ENCODE data around the gene TLE2.

The TLE2 gene

DNA sequence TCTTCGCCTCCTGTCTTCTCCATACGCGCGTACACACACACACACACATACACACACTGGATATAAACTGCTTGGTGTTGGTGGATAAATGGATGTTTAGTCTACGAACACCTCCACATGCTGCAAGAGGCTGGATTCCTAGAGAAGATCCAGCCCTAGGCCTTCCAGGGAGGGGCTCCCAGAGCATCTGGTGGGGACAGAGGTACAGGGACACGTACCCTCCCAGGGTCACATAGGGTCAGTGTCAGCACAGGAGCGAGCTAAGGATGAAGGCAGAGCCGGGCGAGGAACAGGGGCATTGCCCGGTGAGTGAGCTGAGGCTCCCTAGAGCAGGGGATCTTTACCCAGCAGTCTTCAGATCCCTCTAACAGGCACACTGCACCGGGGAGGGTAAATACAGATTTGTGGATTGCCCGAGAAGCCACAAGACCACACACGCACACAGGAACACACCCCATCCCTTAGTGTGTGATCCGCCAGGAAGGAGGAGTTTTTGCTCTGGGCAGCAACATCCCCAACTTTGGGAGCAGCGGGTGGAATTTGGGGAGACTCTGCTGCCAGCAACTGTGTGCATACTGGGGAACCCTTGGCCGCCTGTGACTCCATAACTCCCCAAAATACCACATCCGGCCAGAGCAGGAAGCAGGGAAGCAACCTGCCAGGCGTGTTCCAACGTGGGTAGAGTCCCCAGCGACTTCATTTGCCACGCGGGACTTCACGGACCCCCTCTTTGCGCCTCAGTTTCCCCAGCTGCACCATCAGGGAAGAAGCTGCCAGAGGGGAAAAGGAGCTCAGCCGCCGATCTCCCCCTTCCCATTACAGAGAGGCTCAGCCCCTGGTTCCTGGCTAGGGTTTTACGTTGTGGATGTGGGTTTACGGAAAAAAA lies 5.8 kb upstream of the TLE2 start:
- H3K9me3 ChIP-seq (ENCODE audit: insufficient read depth, low read length): no peaks in the 10 kb centered on the region
- H2AFZ ChIP-seq (ENCODE audit: low read depth, low read length, severe bottlenecking): peak overlapping the region; percentile 72
- no peaks in the 10 kb centered on the region for H3F3A ChIP-seq (ENCODE audit: insufficient read depth)
- H3K4me3 ChIP-seq (ENCODE audit: insufficient read depth, low read length, poor library complexity, severe bottlenecking): peak overlapping the region; percentile 62
- no peak for TF ChIP-seq EZH2phosphoT487 (conservative IDR thresholded peaks at IDR 0.05; ENCODE audit: low read length)
- TF ChIP-seq, protein P1, sequence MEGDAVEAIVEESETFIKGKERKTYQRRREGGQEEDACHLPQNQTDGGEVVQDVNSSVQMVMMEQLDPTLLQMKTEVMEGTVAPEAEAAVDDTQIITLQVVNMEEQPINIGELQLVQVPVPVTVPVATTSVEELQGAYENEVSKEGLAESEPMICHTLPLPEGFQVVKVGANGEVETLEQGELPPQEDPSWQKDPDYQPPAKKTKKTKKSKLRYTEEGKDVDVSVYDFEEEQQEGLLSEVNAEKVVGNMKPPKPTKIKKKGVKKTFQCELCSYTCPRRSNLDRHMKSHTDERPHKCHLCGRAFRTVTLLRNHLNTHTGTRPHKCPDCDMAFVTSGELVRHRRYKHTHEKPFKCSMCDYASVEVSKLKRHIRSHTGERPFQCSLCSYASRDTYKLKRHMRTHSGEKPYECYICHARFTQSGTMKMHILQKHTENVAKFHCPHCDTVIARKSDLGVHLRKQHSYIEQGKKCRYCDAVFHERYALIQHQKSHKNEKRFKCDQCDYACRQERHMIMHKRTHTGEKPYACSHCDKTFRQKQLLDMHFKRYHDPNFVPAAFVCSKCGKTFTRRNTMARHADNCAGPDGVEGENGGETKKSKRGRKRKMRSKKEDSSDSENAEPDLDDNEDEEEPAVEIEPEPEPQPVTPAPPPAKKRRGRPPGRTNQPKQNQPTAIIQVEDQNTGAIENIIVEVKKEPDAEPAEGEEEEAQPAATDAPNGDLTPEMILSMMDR (IDR thresholded peaks at IDR 0.05; ENCODE audit: insufficient read depth, low read length, poor library complexity, severe bottlenecking): no peak
- no peak overlapping the region for H3K27ac ChIP-seq (ENCODE audit: low read depth, low read length)
- peak overlapping the region; percentile 74 for H3K4me2 ChIP-seq (ENCODE audit: low read depth, low read length, poor library complexity, severe bottlenecking)
- H4K20me1 ChIP-seq (ENCODE audit: low read depth, low read length): no peaks in the 10 kb centered on the region
- no peaks in the 10 kb centered on the region for H3K27me3 ChIP-seq (ENCODE audit: low read length)
- H3K79me2 ChIP-seq (ENCODE audit: insufficient read depth, low read length): no peaks in the 10 kb centered on the region
- H3K9me2 ChIP-seq (replicated peaks; ENCODE audit: insufficient read depth, low read length): no peaks in the 10 kb centered on the region
- no peaks in the 10 kb centered on the region for H3K36me3 ChIP-seq (ENCODE audit: low read length)
- peak overlapping the region; percentile 73 for H3K9ac ChIP-seq (ENCODE audit: low read length)

- no peaks in the 10 kb centered on the region for H3K79me2 ChIP-seq (ENCODE audit: insufficient read depth, low read length)
- H3K9me2 ChIP-seq (replicated peaks; ENCODE audit: insufficient read depth, low read length): no peaks in the 10 kb centered on the region
- no peak overlapping the region for H3K4me3 ChIP-seq (ENCODE audit: insufficient read depth, low read length, poor library complexity, severe bottlenecking)
- no peak overlapping the region for H3K27ac ChIP-seq (ENCODE audit: low read depth, low read length)
- no peaks in the 10 kb centered on the region for H3F3A ChIP-seq (ENCODE audit: insufficient read depth)
- H3K27me3 ChIP-seq (ENCODE audit: low read length): no peaks in the 10 kb centered on the region
- H3K36me3 ChIP-seq (ENCODE audit: low read length): no peaks in the 10 kb centered on the region
- H3K9me3 ChIP-seq (ENCODE audit: insufficient read depth, low read length): no peaks in the 10 kb centered on the region
- H3K9ac ChIP-seq (ENCODE audit: low read length): no peak overlapping the region
- H4K20me1 ChIP-seq (ENCODE audit: low read depth, low read length): no peaks in the 10 kb centered on the region
- no peak overlapping the region for H2AFZ ChIP-seq (ENCODE audit: low read depth, low read length, severe bottlenecking)
- no peak for TF ChIP-seq EZH2phosphoT487 (conservative IDR thresholded peaks at IDR 0.05; ENCODE audit: low read length)
- TF ChIP-seq, protein P1 (IDR thresholded peaks at IDR 0.05; ENCODE audit: insufficient read depth, low read length, poor library complexity, severe bottlenecking): no peak
- no peak overlapping the region for H3K4me2 ChIP-seq (ENCODE audit: low read depth, low read length, poor library complexity, severe bottlenecking)
Observed at GRCh38 chr19:3034406-3034655, 5.3 kb upstream of the TLE2 start.

DNA sequence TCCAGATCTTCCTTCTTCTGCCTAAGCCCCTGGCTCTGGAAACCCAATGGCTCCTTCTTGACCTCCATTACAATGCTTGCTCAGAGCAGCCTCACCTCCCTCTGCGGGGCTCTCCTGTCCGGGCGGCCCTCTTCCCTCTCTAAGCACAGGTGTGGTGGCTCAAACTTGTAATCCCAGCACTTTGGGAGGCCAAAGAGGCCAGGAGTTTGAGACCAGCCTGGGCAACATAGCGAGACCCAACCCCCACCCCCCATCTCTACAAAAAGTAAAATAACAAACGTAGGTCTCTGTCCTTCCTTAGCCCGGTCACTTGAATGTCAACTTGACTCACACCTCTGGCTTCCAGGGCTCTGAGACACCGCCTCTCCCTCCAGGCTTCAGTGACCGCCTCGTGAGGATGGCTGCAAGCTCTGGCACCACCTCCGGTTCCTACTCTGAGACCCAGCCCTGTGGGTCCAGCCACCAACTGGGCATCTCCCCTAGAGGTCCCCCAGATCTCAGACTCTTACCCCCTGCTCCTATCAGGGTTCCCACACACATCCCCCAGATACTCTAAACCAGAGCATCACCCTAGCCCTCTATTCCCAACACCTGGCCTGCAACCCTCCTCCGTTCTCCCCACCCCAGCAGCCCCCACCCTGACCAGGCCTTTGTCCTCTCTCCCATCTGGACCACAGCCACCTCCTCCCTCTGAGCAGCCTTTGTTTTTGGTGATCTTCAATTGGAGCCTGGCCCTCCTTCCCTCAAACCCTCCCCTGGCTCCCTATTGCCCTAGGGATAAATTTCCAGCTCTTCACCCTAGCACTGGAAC lies 4.7 kb upstream of the TLE2 start:
- H3K9ac ChIP-seq (ENCODE audit: low read length): no peak overlapping the region
- H3K79me2 ChIP-seq (ENCODE audit: insufficient read depth, low read length): no peaks in the 10 kb centered on the region
- TF ChIP-seq, protein P1 (IDR thresholded peaks at IDR 0.05; ENCODE audit: insufficient read depth, low read length, poor library complexity, severe bottlenecking): no peak
- no peak for TF ChIP-seq EZH2phosphoT487 (conservative IDR thresholded peaks at IDR 0.05; ENCODE audit: low read length)
- H3K4me2 ChIP-seq (ENCODE audit: low read depth, low read length, poor library complexity, severe bottlenecking): no peak overlapping the region
- no peaks in the 10 kb centered on the region for H3K9me2 ChIP-seq (replicated peaks; ENCODE audit: insufficient read depth, low read length)
- H3K27me3 ChIP-seq (ENCODE audit: low read length): no peaks in the 10 kb centered on the region
- no peaks in the 10 kb centered on the region for H3F3A ChIP-seq (ENCODE audit: insufficient read depth)
- H3K36me3 ChIP-seq (ENCODE audit: low read length): no peaks in the 10 kb centered on the region
- no peak overlapping the region for H2AFZ ChIP-seq (ENCODE audit: low read depth, low read length, severe bottlenecking)
- no peaks in the 10 kb centered on the region for H4K20me1 ChIP-seq (ENCODE audit: low read depth, low read length)
- no peaks in the 10 kb centered on the region for H3K9me3 ChIP-seq (ENCODE audit: insufficient read depth, low read length)
- no peak overlapping the region for H3K27ac ChIP-seq (ENCODE audit: low read depth, low read length)
- no peak overlapping the region for H3K4me3 ChIP-seq (ENCODE audit: insufficient read depth, low read length, poor library complexity, severe bottlenecking)

Data from SU-DHL-6 (cell line).